Glutamatergic neuron (in vitro differentiated cells): ENCODE data around the gene FSD1. TPM values are rescaled to one million over a fixed set of nuclear protein-coding genes. Genes with fewer than 3 reads are reported as not detected.
"Not testable (repeated sequence)": the region's sequence is repeated elsewhere in the genome, so short reads cannot be mapped to it uniquely, and the experiment has no call there.

Source experiments
- DNase-seq: peaks from one replicate; pipeline ENCODE4 v3.0.0; 2022
- H3K27ac Mint-ChIP-seq: one replicate; pipeline ENCODE4 v1.8.0; 2020; ENCODE audit warnings: mild to moderate bottlenecking, mixed read lengths, inconsistent platforms; ENCODE audit not compliant: unreplicated experiment
- H3K27me3 Mint-ChIP-seq: one replicate; pipeline ENCODE4 v1.8.0; 2020; ENCODE audit warnings: mild to moderate bottlenecking, moderate library complexity, mixed read lengths, inconsistent platforms; ENCODE audit not compliant: unreplicated experiment
- H3K36me3 Mint-ChIP-seq: one replicate; pipeline ENCODE4 v1.8.0; 2020; ENCODE audit warnings: mild to moderate bottlenecking, mixed read lengths, inconsistent platforms; ENCODE audit not compliant: unreplicated experiment
- H3K4me1 Mint-ChIP-seq: one replicate; pipeline ENCODE4 v1.8.0; 2020; ENCODE audit warnings: mild to moderate bottlenecking, low read depth, mixed read lengths, inconsistent platforms; ENCODE audit not compliant: unreplicated experiment
- H3K4me3 Mint-ChIP-seq: one replicate; pipeline ENCODE4 v1.8.0; 2020; ENCODE audit warnings: mild to moderate bottlenecking, mixed read lengths, inconsistent platforms; ENCODE audit not compliant: unreplicated experiment
- H3K9me3 Mint-ChIP-seq: one replicate; pipeline ENCODE4 v1.8.0; 2020; ENCODE audit warnings: mild to moderate bottlenecking, moderate library complexity, mixed read lengths, inconsistent platforms; ENCODE audit not compliant: unreplicated experiment
- CTCF ChIP-seq: fragments of 200-600 bp; sonication (generic); IDR thresholded peaks from one replicate; pipeline ENCODE4 v1.5.0; 2021; ENCODE audit not compliant: partially characterized antibody, unreplicated experiment
- total RNA-seq: library from RNA; stranded (reverse); fragmentation: NEBNext Ultra II Directional; extraction: Animal tissue kit (Norgen Biotek cat#: 25700); gene quantifications from one replicate; pipeline ENCODE4 v1.2.1, GENCODE V29; 2021; ENCODE audit not compliant: unreplicated experiment

FSD1 gene
- total RNA-seq, 1 donor from 2014 or later, result 156 TPM

DNA sequence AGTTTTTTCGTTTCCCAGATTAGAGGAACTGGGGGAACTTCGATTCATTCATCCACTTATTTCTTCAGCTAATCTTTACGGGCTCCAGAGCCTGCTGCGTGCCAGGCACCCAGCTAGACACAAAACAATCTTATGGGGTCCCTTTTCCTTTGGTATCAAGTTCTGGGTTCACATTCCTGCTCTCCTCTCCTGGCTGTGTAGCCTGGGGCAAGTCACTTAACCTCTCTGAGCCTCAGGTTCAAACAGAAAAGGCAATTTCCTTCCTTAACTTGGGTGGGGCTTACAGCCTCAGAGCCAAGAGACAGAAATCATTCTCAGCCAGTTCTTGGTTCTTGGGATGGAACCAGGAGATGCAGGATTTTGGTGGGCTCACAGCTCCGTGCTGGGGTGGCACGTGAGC is 19.4 kb upstream of the FSD1 start:
- Mint-ChIP-seq H3K27ac (no peak overlapping the region), H3K27me3 (peaks cover 4% of the 10 kb centered on the region), H3K36me3 (no peaks in the 10 kb centered on the region)

GRCh38 chr19:4286141-4286540 is 18.3 kb upstream of the FSD1 start:
- not testable (repeated sequence) for H3K27me3 Mint-ChIP-seq, H3K27ac Mint-ChIP-seq, H3K36me3 Mint-ChIP-seq, H3K9me3 Mint-ChIP-seq, H3K4me1 Mint-ChIP-seq, H3K4me3 Mint-ChIP-seq, DNase-seq

More for the DNA sequence above, 19.4 kb upstream of the FSD1 start:
- Mint-ChIP-seq H3K9me3 (peaks cover 3% of the 10 kb centered on the region), H3K4me1 (no peaks in the 10 kb centered on the region), H3K4me3 (no peak overlapping the region)
- DNase-seq, result no peak
- TF ChIP-seq CTCF, result no peak

GRCh38 chr19:4288091-4288777 is 16.2 kb upstream of the FSD1 start:
- DNase-seq, result no peak
- Mint-ChIP-seq H3K9me3 (peaks cover 4% of the 10 kb centered on the region), H3K4me3 (no peak overlapping the region), H3K4me1 (peaks cover 4% of the 10 kb centered on the region), H3K27me3 (peaks cover 4% of the 10 kb centered on the region), H3K36me3 (no peaks in the 10 kb centered on the region), H3K27ac (no peak overlapping the region)
- TF ChIP-seq CTCF, result no peak

- peaks cover 4% of the 10 kb centered on the region for H3K9me3 Mint-ChIP-seq
- peaks cover 5% of the 10 kb centered on the region for H3K4me1 Mint-ChIP-seq
- peak overlapping the region; percentile 64 for H3K4me3 Mint-ChIP-seq
- DNase-seq, result no peak
- peaks cover 4% of the 10 kb centered on the region for H3K27me3 Mint-ChIP-seq
- H3K27ac Mint-ChIP-seq, result peak overlapping the region; percentile 48
- no peak for TF ChIP-seq CTCF
- no peaks in the 10 kb centered on the region for H3K36me3 Mint-ChIP-seq
Measured at GRCh38 chr19:4291184-4291732, 13.1 kb upstream of the FSD1 start.

GRCh38 chr19:4292515-4292914 is 11.9 kb upstream of the FSD1 start:
- TF ChIP-seq CTCF, result no peak
- H3K27ac Mint-ChIP-seq, result no peak overlapping the region
- H3K9me3 Mint-ChIP-seq, result peaks cover 4% of the 10 kb centered on the region
- no peak overlapping the region for H3K4me3 Mint-ChIP-seq
- peaks cover 2% of the 10 kb centered on the region for H3K27me3 Mint-ChIP-seq
- no peak for DNase-seq
- peaks cover 7% of the 10 kb centered on the region for H3K4me1 Mint-ChIP-seq
- H3K36me3 Mint-ChIP-seq, result no peaks in the 10 kb centered on the region
